Right renal cortex interstitium (tissue), 3 donors: ENCODE measurements around the gene CCNI2. TPM values are rescaled to one million over a fixed set of nuclear protein-coding genes. Genes with fewer than 3 reads are reported as not detected.
"Not testable (repeated sequence)": the region's sequence is repeated elsewhere in the genome, so short reads cannot be mapped to it uniquely, and the experiment has no call there.

ENCODE experiments used
- DNase-seq, 3 donors: peaks; one replicate each; pipeline ENCODE4 v3.0.0-alpha.2; 2013; ENCODE audit warnings: low read depth in 3 of 3, low spot score in 2 of 3
- polyA plus RNA-seq, 3 donors: library from polyadenylated mRNA; unstranded; fragments of 120-200 nt; gene quantifications; one replicate each; pipeline ENCODE4 v1.2.1, GENCODE V29; 2013; ENCODE audit not compliant: insufficient read length in 3 of 3

CCNI2 gene
- polyA plus RNA-seq, 3 donors: 2.6 to 4.2 (median 3.0) TPM

DNA sequence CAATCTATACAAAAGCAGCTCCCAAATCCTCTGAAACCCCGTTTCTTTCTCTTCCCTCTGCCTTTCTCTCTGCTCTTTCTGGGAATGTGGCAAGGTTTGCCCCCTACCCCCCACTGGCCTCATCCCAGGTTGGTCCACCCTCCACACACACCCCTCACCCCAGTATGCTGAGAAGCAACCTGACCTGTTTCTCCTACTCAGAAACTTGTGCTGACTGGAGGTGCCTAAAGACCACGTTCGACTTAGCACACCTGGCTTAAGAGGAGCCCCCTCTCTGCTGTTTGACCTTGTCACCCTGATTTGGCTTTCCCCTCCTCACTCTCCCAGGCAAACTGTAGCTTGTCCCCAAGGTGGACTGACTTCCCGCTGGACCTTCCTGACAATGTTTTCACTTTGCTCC is 30.9 kb downstream of the CCNI2 start:
- DNase-seq: no peak

DNA sequence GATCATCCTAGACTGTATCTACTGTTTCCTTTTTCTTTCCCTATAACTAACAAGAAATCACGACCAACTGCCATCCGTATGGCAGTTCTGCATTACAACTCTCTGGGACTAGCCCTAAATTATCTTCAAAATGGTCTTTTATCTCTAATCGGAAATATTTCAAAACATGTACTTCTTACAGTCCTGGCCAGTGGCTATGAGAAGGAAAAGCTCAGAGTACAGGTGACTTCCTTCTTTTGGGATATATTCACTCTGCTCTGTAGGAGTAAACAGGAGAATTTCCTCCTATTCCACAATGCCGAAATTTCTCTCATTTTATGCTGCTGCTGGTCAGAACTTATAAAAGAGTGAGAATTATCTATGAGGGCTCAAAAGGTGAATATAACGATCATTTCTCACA is 31.6 kb downstream of the CCNI2 start:
- DNase-seq: no peak

DNA sequence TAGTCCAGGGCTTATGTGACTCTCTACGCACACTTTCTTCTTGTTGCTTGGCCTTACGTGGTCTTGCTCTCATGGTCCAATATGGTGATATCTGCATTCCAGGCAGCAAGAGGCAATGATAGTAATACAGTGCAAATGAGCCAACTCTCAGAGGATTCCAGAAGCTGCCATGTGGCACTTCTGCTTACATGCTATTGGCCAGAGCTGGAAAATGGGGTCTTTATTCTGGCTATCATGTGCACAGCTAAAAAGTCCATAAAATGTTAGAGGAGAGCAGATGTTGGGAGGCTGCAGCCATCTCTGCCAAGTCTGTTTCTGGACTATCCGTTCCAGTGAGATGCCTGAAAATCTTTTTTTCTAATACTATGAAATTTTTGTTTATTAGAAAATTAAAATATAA is 32.7 kb downstream of the CCNI2 start:
- DNase-seq: no peak

DNA sequence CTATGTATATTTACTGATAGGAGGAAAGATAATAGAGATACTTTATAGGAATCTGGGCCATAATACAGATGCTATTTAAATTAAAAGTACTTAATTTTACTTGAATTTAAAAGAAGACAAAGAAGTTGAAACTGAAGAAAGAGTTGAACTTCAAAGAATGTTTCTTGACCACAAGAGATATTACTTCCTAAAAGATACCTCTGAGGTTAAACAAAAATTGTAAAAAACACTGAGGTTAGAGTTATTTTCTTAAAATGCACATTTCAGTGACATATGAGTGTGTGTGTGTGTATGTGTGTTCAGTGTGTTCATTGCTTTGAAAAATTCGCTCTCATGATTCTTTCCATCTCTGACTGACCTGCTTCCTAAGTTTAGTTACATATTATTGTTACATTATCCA is 33.4 kb downstream of the CCNI2 start:
- no peak for DNase-seq

DNA sequence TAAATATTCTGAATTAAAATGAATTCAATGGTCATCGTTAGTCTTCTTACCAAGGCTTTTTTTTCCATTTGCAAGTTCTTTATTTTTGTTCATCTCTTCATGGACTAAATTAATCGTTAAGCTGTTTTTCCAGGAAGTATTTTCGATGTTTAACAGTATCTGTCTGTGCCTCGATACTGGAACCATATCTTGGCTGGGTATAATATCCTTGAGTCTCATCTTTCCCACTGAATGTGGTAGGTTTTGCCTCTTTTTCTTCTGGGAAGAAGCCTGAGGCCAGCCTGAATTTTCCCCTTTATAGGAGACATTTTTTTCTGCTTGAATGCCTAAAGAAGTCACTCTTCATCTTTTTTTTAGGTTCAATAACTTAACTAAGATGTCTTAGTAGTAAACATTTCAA is 33.8 kb downstream of the CCNI2 start:
- no peak for DNase-seq

DNA sequence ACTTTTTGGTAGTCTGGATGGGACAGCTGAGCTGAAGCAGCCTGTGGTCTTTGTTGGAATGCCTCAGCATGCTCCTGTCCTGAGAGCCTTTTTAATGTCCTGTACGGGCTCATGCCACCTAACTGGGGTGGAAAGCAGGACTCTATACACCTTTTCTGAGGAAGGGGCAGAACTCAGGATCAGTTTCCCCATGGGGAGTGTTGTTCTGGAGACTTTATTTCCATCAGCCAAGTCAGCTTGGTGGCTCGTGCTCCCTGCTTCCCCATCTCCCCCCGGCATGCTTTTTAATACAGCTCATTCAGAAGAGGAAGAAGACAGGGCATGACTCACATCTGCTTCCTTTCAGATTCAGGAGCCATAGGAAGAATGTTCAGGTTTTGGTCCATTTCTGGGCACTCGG is 34.9 kb downstream of the CCNI2 start:
- DNase-seq: no peak

DNA sequence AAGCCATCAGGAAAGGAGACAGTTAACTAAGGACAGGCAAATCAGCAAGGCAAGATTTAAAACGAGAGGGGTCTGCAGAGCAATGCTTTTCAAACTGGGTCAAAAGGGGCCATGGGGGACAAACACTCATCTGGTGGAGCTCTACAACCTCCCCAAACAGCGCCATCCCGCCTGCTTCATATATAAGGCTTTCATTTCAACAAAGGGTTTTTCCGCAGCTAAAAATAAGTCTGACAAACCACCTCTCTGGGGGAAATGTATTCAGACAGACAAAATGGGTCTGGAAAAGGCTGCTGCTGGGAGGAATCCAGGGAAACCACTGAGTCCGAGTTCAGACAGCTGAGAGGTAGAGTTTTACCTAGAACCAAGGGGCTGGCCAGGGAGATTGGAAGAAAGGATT is 38.1 kb downstream of the CCNI2 start:
- DNase-seq: no peak

DNA sequence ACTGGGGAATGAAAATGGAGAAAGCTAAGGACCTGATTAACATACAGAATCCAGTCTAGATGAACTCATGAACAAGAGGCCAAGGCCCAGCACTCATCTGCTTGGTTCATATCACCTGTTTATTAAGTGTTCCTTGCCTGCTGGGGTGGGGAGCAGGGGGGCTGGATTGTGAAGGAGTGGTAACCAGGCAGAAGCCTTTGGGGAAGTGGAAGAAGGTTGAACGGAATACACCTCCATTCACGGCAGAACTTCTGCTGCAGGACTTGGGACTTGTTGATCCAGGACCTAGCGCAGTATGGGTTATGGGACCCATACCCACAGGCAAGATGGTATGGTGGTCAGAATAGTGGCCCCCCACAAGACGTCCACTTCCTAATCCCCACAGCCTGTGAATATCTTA is 38.6 kb downstream of the CCNI2 start:
- no peak for DNase-seq

DNA sequence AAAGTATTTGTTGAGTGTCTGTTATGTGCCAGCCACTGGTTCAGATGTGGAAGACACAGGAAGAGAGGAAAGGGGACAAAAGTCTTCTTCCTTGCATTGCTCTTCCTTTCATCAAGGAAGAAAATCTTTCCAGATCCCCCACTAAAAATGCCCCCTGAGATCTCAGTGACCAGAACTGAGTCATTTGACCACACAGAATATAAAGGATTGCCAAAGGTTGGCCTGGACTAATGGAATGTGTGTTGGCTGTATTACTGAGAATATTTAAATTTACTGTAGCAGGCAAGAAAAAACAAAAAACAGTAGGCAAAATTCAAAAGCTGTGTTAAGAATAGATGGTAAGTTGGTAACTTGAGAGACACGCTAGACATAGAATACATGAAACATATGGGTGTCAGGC is 39.9 kb downstream of the CCNI2 start:
- no peak for DNase-seq

DNA sequence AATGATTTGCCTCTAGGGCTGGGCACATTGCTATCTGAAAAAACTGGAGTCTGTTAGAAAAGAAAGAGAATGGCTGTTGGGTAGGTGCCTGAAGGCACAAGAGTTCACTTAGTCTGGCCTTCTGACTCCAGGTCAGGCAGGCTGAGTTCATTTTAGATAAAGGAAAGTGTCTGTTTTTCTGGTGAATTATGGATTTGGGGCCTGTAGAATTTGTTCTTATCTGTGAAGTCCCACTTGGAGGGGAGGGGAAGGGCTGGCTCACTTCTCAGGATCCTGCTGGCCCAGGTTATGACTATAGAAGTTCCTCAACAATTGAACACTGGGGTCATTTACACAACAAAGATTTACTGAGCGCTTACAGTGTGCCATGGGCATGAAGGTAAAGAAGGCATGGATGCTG is 41.3 kb downstream of the CCNI2 start:
- no peak for DNase-seq

DNA sequence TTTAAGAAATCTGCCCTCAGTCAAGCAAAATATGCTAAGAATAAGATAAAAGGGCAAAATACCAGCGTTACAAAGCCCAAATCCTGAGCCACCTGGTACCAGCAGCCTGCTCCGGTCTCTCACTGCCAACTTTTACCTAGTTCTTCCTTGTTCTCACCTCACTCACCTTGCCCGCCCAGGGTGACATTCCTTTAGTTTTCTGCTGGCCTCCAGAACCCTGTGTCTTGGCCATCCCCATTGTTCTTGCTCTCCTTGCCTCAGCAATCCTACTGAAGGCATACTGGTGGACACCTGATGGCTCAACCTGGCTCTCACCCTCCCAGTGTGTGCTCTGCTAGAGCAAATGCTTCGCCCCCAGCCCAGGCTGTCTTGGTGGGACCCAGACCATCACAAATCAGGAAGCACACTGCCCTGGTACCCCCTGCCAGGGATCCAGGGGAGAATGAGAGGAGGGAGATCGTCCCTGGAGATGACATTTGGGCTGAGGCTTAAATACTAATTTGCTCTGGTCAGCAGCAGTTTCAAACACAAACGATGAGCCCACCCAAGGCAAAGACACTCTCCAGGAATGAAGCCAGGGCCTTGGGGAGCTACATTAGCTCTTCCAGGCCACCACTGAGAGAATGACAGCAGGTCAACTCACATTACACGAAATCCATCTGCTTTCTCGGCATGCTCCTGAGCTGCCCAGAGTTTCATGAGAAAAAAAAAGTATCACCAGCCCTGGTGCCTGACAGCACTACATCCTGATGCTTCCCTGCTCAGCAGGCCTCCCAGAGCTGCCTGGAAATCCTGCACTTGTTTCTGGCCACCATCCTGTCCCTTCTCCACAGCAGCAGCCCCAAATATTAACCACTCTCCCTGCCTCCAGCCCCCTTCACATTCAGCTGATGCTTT is 42.0 kb downstream of the CCNI2 start:
- no peak for DNase-seq

DNA sequence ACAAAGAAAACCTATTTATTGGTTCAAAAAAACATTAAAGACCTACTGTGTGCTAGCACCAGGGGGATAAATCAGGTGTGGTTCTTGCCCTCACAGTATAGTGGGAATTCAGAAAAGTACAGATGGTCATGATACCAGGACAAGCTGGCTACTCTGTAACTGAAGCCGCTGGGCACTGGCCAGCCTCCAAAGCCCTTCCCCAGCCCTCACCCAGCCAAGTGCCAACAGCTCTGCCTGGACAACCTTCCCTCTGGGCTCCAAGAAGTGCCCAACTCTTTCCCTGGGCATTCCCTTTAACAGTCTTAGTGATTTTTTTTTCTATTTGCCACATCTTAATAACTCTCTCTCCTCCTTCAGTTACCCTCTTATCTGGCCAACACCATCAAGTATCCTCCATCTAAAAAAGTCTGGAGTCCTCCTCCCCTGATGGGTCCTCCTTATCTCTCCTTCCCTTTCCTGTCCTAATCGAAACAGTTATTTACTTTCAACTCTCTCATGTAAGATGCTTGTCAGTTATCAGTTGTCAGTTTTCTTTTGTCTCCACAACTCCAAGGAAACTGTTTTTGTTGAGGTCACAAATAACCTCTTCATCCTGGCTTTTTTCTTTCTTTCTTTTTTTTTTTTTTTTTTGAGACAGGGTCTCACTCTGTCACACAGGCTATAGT is 43.1 kb downstream of the CCNI2 start:
- no peak for DNase-seq

DNA sequence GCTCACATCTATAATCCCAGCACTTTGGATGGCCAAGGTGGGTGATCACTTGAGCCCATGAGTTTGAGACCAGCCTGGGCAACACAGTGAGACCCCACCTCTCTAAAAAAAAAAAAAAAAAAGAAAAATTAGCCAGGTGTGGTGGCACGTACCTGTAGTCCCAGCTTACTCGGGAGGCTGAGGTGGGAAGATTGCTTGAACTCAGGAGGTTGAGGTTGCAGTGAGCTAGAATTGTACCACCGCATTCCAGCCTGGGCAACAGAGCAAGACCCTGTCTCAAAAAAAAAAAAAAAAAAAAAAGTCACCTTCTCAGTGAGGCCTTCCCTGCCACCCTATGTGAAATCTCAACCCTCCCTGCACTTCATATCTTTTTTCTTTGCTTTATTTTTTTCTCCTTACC is 43.8 kb downstream of the CCNI2 start:
- DNase-seq: no peak

DNA sequence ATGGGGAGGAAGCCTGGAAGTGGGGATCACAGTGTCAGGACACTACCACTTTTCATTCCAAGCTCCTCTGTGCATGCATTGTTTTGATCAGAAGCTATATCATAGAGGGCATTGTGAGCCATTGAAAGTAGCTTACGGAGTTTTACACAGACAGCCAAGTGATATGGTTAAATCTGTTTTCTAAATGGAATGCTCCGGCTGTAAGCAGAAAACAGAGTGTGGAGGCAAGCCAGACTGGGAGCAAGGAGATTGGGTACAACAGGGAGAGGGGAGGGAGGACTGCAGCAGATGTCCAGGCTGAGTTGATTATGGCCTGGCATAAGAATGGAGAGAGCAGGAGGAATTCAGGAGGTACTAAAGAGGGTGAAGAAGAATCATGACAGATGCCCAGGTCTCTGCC is 50.4 kb downstream of the CCNI2 start:
- DNase-seq: no peak

DNA sequence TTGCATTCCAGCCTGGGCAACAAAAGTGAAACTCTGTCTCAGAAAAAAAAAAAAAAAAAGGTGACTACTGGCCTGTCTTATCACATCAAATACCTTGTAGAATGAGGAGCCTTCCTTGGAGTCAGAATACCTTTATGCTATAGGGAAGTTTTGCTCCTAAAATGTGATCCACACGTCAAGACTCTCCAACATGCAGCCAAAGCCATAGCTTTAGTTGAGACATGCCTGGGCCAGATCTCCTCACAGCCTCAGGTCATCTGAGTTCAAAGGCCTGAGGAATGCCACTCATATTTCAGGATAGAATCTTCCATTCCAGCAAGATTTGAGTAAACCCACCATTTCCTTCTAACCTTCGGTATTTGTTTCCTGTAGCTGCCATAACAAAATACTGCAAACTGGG is 52.2 kb downstream of the CCNI2 start:
- no peak for DNase-seq

DNA sequence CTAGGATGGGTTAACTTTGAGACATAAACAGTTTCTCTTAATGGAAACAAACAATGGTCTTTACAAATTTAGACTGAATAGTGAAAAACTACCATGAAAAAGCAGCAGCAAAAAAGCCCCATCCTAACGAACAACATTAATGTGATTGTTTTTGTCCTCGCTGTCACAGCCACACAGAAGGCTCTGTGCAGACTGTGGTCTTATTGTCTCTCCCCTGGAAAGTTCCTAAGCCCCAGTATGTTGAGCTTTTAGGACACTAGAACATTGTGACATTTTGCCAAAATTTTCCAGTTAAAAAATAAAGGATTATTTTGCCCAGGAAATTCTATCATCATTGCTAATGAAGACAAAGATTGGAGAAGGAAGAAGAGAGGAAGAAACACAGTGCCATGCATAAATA is 53.3 kb downstream of the CCNI2 start:
- DNase-seq: no peak

DNA sequence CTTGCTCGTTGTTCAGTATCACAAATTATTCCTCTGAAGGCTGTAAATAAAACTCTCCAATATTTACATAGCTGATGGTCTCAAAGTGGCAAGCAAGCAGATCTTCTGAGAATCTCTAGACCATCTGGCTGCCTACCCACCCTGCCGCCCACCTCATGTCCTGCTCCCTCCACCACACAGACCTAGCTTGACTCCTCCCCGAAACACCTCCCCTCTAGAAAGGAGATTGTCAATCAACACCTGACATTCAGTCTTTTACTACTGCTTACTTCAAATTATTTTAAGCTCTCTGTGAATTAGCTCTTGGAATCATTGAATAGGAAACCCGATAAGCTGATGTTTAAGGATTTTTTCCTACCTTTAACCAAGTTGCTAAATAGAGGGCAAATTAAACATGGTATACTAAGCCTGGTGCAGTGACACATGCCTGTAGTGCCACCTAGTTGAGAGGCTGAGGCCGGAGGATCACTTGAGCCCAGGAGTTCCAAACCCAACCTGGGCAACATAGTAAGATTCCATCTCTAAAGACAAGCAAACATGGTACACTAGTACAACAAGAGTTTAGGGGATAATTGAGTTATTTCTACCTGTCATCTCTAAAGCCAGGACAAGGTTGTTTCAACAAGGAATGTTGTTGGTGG is 54.9 kb downstream of the CCNI2 start:
- DNase-seq: no peak

DNA sequence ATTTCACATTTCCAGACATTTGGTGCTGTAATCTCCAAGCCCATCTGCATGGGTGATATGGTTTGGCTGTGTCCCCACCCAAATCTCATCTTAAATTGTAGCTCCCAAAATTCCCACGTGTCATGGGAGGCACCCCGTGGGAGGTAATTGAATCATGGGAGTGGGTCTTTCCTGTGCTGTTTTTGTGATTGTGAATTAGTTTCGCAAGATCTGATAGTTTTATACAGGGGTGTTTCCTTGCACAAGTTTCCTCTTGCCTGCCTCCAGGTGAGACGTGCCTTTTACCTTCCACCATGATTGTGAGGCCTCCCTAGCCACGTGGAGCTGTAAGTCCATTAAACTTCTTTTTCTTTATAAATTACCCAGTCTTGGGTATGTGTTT is 55.5 kb downstream of the CCNI2 start:
- not testable (repeated sequence) for DNase-seq
